Lower lobe of right lung (tissue), 2 donors: ENCODE results near the gene NKRF. TPM values are rescaled to one million over a fixed set of nuclear protein-coding genes. Genes with fewer than 3 reads are reported as not detected.

Experiments
- ATAC-seq, 2 donors: fragments of 200-7000 bp; cut with Tn5 transposase; one replicate each; pipeline ENCODE4 v1.9.1; 2020 to 2022; ENCODE audit warnings: mild to moderate bottlenecking in 2 of 2, moderate library complexity in 2 of 2
- DNase-seq: peaks from one replicate; pipeline ENCODE4 v3.0.0-alpha.2; 2020
- H3K27ac ChIP-seq: fragments of 200-600 bp; one replicate; pipeline ENCODE4 v1.8.0; 2022
- H3K27me3 ChIP-seq: fragments of 200-600 bp; one replicate; pipeline ENCODE4 v1.8.0; 2022; ENCODE audit warnings: low read depth
- H3K36me3 ChIP-seq: fragments of 200-600 bp; one replicate; pipeline ENCODE4 v1.8.0; 2022; ENCODE audit warnings: mild to moderate bottlenecking
- H3K4me1 ChIP-seq: fragments of 200-600 bp; one replicate; pipeline ENCODE4 v1.8.0; 2022
- H3K4me3 ChIP-seq: fragments of 200-600 bp; one replicate; pipeline ENCODE4 v1.8.0; 2022; ENCODE audit warnings: mild to moderate bottlenecking
- H3K9me3 ChIP-seq: fragments of 200-600 bp; one replicate; pipeline ENCODE4 v1.8.0; 2022
- intact Hi-C: fragments of 100-400 bp; cut with DNase I; formaldehyde crosslinking; loops from one replicate; pipeline ENCODE4 v1.11.0; 2022
- total RNA-seq: library from RNA; stranded (reverse); fragmentation: NEBNext Ultra II Directional; extraction: Animal tissue kit (Norgen Biotek cat#: 25700); gene quantifications from one replicate; pipeline ENCODE4 v1.2.1, GENCODE V29; 2021
- TF ChIP-seq, protein P1 (sequence below): fragments of 200-600 bp; IDR thresholded peaks from one replicate; pipeline ENCODE4 v1.8.0; 2022; ENCODE audit warnings: antibody characterized with exemption, mild to moderate bottlenecking
- donor health status: DM: no; HTN: yes; CAD: no; lungs with severe emphysema.

Gene NKRF
- total RNA-seq, 1 donor from 2014 or later: 7.3 TPM

DNA sequence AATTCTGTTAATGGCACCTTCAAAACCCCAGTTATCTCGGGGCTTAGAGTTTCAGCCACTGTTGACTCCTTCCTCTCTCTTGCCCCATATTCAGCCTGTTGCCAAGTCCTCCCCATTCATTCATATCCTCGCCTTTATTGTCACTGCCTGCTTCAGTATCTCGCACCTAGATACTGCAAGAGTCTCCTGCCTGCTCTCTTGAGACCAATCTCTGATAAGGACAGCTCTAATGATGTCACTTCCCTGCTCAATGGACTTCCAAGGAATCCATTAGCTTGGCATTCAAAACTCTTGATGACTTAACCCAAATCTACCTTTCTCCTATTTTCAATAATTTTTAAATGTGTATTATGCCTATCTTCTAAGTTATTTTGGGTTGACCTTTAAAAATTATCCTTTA lies 33.0 kb downstream of the NKRF start:
- no peaks in the 10 kb centered on the region for H3K27me3 ChIP-seq
- no peaks in the 10 kb centered on the region for H3K9me3 ChIP-seq
- ATAC-seq (no peak), DNase-seq (no peak)
- peak overlapping the region; percentile 72 for H3K4me3 ChIP-seq
- H3K36me3 ChIP-seq: no peaks in the 10 kb centered on the region
- H3K27ac ChIP-seq: peak overlapping the region; percentile 90
- intact Hi-C loops: no loop called here
- TF ChIP-seq, protein P1, sequence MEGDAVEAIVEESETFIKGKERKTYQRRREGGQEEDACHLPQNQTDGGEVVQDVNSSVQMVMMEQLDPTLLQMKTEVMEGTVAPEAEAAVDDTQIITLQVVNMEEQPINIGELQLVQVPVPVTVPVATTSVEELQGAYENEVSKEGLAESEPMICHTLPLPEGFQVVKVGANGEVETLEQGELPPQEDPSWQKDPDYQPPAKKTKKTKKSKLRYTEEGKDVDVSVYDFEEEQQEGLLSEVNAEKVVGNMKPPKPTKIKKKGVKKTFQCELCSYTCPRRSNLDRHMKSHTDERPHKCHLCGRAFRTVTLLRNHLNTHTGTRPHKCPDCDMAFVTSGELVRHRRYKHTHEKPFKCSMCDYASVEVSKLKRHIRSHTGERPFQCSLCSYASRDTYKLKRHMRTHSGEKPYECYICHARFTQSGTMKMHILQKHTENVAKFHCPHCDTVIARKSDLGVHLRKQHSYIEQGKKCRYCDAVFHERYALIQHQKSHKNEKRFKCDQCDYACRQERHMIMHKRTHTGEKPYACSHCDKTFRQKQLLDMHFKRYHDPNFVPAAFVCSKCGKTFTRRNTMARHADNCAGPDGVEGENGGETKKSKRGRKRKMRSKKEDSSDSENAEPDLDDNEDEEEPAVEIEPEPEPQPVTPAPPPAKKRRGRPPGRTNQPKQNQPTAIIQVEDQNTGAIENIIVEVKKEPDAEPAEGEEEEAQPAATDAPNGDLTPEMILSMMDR: no peak
- H3K4me1 ChIP-seq: peaks cover 15% of the 10 kb centered on the region

DNA sequence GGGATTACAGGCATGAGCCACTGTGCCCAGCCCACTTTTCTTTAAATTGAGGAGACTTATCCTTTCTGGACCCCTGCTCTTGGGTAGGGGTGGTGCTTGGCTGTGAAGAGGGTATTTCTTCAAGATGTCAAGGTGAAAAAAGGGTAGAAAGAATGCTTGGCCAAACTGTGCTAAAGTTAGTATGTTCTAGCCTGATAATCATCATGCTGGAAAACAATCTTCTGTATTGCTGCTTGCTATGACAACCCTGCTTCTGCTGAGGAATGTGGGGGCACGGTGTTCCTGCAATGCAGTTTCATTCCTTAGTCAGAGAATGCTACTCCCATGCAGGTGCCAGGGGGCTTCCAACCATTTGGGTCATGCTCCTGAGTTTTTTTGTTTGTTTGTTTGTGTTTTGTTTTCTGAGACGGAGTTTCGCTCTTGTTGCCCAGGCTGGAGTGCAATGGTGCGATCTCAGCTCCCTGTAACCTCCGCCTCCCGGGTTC lies 35.8 kb downstream of the NKRF start:
- ATAC-seq (no peak), DNase-seq (no peak)
- Histone ChIP-seq H3K9me3 (no peaks in the 10 kb centered on the region), H3K27ac (no peak overlapping the region), H3K36me3 (no peaks in the 10 kb centered on the region), H3K4me1 (peaks cover 9% of the 10 kb centered on the region), H3K27me3 (no peaks in the 10 kb centered on the region), H3K4me3 (no peak overlapping the region)
- TF ChIP-seq, protein P1: no peak
- intact Hi-C loops: no loop called here

DNA sequence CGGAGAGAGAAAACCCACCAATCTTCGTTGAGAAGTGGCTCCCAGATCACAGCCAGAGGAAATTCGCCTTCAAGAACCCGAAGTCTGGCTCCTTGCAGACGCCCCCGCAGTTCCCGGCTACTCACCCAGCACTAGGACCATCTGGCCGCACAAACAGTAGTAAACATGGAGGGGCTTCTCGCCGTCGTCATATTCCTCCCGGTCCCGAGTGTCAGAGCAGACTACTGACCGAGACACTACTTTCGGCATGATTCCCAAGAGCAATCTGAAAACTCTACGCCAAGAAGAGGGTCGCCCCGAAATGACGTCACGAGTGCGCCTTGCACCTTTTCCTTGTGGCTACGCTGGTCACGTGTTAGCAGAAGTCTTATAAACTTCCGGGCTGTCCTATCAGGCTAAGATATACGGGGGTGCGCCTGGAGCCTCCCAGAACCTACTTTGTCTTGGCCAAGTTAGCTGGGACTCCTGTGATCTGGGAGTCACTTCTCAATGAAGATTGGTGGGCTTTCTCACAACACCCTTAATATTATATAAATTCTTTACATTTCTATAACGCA lies 41.0 kb downstream of the NKRF start, which contains the start of gene STEEP1:
Gene STEEP1, minus strand, starts transcription at position 303 of the 557 bp plus-strand sequence. Its CDS starts 54 bp downstream, at position 249.
- peaks cover 6% of the 10 kb centered on the region for H3K36me3 ChIP-seq
- H3K9me3 ChIP-seq: no peaks in the 10 kb centered on the region
- H3K27me3 ChIP-seq: no peaks in the 10 kb centered on the region
- intact Hi-C loops: no loop called here
- TF ChIP-seq, protein P1: no peak
- peak; percentile 93 for DNase-seq
- H3K4me1 ChIP-seq: peaks cover 8% of the 10 kb centered on the region
- peak within 1 kb of the TSS; percentile 78 for H3K27ac ChIP-seq
- peak; percentile 96 to 97 for ATAC-seq
- H3K4me3 ChIP-seq: peak within 1 kb of the TSS; percentile 66

DNA sequence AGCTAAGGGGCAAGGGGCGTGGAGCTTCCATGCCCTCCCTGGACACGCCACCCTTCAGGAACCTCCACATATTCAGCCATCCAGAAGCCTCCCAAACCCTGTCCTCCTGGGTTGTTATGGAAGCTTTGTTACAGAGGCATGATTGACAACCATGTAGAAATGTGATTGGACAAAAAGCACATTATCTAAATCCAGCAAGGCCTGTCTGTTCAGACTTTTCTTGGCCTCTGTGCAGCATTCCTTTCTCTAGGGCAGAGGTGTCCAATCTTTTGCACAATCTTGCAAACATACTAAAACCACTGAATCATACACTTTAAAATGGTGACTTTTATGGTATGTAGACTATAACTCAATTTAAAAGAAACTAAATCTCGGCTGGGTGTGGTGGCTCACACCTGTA lies 53.7 kb downstream of the NKRF start:
- ATAC-seq (no peak), DNase-seq (no peak)
- Histone ChIP-seq H3K36me3 (peaks cover 5% of the 10 kb centered on the region), H3K4me3 (no peak overlapping the region), H3K27me3 (no peaks in the 10 kb centered on the region), H3K4me1 (no peaks in the 10 kb centered on the region), H3K9me3 (no peaks in the 10 kb centered on the region), H3K27ac (no peak overlapping the region)
- intact Hi-C loops: no loop called here
- TF ChIP-seq, protein P1: no peak

DNA sequence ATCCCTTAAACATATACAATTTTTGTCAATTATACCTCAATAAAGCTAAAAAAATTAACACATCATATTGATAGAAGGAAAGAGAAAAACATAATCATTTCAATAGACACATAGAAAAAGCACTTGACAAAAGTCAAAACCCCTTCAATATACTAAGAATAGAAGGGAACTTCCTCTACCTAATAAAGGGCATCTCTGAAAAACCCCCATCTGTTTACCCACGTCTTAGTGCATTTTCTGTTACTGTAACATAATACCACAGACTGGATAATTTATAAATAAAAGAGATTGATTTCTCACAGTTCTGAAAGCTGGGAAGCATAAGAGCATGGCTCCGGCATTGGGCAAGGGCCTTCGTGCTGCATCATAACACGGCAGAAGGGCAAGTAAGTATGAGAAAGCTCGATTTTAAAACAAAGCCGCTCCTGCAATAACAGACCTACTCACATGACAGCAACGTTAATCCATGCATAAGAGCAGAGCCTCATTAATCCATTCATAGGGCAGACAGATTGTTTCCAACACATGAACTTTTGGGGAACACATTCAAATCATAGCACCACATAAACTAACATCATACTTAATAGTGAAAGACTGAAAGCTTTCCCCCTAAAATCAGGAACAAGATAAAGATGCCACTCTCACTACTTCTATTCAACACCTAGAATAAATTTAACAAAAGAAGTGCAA lies 56.8 kb downstream of the NKRF start:
- no peaks in the 10 kb centered on the region for H3K36me3 ChIP-seq
- intact Hi-C loops: no loop called here
- ATAC-seq: no peak
- H3K9me3 ChIP-seq: no peaks in the 10 kb centered on the region
- no peak overlapping the region for H3K4me3 ChIP-seq
- no peaks in the 10 kb centered on the region for H3K4me1 ChIP-seq
- no peaks in the 10 kb centered on the region for H3K27me3 ChIP-seq
- TF ChIP-seq, protein P1: no peak
- H3K27ac ChIP-seq: no peak overlapping the region
- DNase-seq: no peak
